HG03175 (cell line): ENCODE data around the gene ISLR.
"Not testable (repeated sequence)": the region's sequence is repeated elsewhere in the genome, so short reads cannot be mapped to it uniquely, and the experiment has no call there.

Experiments
- ATAC-seq: cut with Tn5 transposase; IDR thresholded peaks from one replicate; pipeline ENCODE4 v1.9.1; 2021; ENCODE audit warnings: mild to moderate bottlenecking, moderate library complexity; ENCODE audit not compliant: unreplicated experiment

Gene ISLR

DNA sequence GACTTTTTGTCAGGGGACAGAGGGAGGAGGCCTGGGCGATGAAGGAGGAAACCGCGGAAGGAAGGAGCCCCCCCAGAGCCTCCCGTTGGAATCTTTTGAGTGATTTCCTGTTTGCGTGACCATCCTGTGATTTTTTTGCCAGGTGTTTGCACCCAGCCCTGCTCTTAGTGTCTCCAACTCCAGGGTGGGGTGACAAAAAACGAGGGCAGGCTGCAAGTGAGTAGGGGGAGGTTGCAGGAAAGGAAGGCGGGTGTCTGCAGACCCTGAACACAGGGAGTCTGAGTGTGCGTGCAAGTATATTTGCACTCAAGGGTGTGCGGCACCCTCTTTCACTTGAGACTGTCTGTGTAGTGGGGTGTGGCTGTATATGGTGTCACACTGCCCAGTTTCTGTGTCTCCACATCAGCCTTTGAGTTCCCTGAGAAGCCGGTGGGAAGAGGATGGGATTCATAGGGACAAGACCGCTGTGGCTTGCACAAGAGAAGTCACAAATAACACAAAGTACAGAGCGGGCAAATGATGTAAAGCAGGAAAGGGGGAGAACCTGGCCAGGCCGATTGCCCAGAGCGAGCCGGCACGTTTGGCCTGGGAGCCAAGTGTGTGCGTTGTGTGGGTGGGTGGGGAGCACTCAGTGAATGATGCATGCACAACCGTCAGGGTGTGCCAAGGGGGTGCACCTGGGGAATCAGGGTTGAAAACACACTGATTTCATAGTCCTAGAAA lies 36.5 kb upstream of the ISLR start:
- ATAC-seq = no peak

DNA sequence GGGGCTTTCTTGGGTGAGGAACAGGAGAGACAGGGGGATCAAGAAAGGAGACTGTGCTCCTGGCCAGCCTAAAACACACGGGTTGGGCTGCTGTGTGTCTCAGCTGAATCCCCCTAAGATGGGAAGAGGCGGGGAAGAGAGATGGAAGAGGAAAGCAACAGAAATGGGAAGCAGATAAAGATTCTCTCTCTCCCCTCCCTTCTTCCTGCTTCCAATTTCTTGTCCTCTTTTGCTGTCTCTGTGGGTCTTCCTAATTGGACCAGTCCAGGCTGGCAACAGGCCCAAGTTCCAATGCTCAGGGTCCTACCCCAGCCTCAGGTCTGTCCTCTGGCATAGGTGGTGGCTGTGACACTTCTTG lies 36.0 kb upstream of the ISLR start:
- no peak for ATAC-seq

DNA sequence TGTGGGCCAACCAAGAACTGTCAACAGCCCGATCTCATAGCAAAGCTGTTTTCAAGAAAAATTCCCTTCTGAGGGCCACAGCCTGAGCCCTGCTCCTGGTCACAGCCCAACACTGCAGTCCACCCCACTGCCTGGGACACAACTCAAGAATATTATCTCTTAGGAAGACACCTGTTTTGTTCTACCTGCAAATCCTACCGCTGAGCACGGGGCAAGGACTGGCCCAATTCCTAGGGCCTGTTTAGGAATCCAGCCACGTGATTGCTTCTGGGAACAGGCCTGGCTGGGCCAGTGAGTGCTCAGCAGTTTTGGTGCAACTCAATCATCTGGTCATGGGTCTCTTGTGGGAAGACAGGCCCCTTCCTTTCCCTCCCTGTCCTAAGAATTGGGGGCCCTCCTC lies 34.9 kb upstream of the ISLR start:
- ATAC-seq = no peak

DNA sequence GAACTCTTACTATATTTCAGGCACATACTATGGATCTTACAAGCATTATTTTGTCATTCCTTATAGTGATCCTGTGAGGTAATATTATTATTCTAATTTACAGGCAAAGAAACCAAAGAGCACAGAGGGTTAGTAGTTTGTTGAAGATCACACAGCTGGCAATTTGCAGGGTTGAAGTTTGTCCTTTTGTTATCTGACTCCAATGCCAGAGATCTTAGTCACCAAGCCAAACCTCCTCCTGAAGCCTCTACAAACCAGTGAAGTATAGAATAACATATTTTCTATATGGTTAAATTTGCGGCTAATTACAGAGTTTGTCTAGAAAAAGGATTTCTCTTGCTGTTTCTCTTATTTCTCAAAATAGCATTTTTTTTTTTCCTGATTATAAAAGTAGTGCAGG lies 31.9 kb upstream of the ISLR start:
- no peak for ATAC-seq

DNA sequence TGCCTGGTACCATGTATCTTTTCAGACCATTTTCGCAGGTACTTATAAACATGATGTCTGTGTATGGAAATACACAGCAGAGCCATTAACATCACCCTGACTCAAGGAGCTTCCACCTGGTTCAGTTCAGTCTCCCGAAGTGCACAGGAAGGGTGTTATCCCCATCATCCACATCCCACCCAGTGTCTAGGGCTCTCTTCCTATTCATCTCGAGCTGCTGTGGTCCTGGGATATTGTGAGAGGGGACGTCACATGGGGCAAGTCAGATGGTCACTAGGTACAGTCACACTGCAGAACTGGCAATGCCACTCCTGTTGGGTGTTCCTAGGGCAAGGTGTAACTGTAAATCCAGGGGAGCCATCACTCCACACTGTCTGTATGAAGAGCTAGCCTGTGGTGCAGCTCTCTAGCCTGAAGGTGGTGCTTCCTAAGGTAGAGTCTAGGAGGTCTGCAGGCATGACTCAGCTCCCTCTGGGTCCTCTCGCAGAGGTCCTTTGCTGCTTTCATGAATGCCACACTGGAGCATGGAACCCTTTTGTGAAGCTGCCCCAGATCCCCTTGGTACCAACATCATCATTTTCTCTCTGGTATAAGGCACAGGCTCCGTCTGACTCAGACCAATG lies 29.2 kb upstream of the ISLR start:
- no peak for ATAC-seq

DNA sequence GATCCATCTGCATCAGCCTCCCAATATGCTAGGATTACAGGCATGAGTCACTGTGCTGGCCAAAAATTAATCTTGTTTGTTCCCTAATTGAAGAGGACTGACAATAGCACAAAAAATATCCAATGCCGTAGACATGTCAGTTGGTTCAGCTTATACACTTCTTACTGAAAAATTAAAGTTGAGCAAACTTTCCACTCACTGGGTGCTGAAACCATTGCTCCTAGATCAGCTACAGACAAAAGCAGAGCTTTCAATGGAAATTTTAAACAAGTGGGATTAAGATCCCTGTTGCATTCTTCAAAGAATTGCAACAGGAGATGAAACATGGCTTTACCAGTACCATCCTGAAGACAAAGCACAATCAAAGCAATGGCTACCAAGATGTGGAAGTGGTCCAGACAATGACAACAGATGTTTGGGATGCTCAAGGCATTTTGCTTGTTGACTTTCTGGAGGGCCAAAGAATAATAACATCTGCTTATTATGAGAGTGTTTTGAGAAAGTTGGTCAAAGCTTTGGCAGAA lies 27.2 kb upstream of the ISLR start:
- ATAC-seq = no peak

DNA sequence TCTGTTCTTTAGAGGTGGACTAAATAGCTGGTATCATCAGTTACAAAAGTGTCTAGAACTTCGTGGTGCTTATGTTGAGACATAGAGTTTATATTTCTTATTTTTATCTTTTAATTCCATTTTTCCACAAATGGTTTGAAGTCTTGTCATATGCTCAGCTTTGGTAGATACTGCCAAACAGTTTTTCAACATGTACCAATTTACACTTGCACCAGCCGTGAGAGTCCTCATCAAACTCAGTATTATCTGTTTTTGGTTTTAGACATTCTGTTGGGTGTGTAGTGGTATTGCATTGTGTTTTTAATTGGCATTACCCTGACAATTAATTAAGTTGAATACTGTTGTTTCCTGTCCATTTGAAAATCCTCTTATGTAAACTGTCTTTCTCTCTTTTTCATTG lies 26.5 kb upstream of the ISLR start:
- ATAC-seq = no peak

DNA sequence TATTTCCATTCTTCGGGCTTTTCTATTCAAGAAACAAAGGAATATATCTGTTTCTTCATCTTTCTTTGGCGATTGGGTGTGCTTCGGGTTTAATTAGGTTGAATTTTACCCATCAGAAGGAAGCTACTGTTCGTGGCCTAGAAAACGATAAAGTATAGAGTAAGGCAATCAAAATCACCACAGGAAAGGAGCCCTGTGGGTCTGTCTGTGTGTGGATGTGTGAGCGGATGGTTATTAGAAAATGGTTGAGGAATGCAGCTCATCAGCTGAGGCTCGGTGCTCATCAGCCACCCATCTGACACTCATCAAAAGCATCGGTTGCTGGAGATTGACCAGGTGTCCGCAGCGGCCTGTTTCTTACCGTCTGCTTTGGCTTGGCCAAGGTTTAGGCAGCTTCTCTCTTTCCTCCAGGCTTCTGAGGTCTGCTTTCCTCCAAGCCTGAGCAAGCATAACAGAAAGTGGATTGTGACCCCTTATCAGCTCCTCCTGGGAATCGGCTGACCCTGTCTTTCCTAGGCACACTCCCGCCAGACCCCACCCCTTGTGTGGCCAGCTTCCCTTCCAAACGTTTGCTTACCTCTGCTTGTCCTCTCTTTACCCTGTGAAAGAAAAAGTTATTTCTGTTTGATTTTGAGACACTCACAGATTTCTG lies 17.6 kb upstream of the ISLR start:
- no peak for ATAC-seq

DNA sequence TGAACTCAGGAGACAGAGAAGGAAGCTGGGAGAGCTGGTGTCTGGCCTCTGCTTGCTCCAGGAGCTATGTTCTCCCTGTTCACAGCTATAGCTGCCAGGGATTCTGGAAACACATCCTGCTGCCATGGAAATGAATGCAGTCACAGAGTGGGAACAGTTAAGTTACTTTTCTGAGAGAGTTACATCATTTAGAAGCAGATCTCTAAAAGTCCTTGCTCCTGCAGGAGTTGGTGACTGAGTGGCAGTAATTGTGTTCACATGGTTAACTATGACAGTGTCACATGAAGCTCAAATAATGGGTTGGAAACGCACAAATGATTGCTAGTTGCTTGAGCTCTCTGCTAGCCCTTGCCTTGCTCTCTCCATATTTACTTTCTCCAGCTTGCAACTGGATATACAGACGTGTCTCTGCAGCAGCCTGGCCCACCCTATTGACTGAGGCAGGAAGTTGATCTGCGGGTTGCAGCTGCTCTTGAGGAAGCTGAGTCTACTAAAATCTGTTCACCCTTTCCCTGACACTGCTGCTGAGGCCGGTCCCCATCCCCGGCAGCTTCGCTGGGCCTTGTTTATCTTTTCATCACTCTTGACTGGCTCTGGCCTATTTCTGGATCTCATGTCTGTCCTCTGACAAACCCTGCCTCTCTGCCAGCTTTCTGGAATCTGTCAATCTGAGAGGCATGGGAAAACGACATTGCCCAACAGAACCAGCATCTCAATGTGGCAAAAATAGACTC lies 16.7 kb upstream of the ISLR start:
- ATAC-seq = no peak

DNA sequence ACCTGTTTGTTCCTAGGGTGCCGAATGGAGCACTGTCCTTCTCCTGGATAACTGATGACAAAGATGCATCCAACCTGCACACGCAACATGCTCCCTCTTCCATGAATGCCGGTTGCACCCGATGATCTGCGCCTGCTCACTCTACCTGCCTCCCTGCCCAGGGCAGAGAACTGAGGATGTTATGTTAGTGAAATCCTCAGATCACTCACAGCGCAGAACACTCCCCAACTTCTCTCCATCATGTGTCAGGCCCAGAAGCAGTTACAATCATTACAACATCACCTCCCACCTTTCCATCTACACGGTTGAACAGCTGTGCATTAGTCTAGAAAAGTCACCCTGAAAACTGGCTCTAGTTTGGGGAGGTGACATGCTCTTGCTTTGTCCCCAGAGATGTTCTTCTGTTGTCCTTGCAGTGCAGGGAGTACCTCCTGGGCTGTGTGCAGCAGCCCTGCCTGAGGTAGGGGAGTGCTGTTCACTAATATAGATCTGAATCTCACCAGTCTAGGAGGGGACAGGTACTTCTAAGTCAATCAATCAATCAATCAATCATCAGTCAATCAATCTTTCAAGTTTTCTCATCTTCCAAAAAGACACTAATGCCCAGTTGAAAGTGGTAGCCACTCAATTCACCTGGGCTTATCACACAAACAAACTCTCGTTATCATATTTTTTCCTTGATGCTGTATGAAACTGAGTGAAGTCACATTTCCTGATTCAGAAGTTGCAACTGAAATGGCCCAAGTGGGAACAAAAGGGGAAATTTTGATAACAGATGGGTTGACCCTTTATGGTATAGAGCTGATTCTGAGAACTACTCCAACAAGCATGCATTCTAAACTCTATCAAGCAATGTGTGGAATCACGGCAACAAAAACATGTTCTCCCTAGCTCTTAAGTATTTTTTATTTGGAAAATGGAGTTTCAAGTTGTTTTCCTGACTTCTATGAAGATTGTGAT lies 15.4 kb upstream of the ISLR start:
- no peak for ATAC-seq

DNA sequence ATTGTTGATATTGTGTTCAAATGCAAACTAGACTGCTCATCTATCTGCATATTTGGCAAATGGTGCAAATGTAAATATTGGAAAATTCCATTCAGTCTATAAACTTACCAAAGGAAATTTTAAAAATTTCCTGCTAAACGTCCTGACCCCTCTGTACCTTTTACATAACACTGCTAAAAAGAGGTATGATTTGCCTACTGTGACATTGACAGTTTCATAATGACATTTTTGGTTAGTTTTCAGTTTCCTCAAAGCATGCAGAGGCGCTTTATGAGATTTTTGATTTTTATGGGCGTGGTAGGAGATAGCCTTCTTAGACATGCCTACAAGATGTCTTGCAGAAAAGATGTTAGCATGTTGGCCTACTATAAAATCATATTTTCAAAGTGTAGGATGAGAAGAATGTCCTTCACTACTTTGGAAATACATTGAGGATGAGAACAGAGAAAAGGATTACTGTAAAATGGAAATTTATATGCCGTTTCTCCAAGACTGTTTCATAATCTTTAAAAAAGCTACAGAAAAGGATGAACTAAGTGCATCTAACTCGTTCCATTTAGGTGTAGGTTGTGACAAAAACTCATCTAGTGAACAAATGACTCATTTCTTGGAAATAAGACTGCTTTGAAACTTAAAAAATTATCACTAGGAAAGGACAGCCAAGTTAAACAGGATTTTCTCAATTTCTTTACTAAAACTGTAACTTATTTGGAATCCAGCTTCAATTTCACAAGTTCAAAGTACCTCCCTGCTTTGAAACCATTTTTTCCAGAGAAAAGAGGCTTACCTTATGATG lies 14.5 kb upstream of the ISLR start:
- peak; percentile 57 for ATAC-seq

DNA sequence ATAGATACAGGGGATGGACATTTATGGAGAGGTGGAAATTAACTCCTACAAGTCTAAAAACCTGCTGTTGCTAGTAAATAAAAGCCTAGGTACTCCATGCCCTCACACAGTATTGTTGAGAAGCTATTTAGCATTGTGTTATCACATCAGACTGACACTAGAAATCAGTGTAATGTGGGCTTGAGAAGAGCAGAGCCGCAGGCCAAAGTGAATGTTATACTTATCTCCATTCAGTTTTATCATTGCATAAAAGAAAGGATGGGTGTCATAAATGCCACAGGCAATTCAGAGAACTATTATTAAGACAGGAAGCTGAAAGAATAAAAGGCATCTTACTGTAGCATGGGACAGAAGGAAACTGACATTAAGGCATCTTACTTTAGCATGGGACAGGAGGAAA lies 13.7 kb upstream of the ISLR start:
- no peak for ATAC-seq

DNA sequence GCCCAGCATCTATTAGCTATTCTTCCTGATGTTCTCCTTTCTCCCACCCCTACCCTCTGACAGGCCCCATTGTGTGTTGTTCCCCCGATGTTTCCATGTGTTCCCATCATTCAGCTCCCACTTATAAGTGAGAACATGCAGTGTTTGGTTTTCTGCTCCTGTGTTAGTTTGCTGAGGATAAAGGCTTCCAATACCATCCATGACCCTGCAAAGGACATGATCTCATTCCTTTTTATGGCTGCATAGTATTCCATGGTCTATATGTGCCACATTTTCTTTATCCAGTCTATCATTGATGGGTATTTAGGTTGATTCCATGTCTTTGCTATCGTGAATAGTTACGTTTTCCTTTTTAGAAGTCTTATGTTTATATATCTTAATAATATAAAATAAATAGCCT lies 13.1 kb upstream of the ISLR start:
- not testable (repeated sequence) for ATAC-seq

DNA sequence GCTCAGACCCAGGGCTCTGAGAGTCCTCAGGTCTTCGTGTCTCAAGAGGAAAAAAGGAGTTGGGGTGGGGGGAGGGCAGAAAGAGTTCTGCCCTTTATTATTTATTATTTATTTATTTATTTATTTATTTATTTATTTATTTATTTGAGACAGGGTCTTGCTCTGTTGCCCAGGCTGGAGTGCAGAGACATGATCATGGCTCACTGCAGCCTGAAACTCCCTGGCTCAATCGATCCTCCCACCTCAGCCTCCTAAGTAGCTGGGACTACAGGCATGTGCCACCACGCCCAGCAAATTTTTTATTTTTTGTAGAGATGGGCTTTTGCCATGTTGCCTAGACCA lies 11.3 kb upstream of the ISLR start:
- ATAC-seq = not testable (repeated sequence)

DNA sequence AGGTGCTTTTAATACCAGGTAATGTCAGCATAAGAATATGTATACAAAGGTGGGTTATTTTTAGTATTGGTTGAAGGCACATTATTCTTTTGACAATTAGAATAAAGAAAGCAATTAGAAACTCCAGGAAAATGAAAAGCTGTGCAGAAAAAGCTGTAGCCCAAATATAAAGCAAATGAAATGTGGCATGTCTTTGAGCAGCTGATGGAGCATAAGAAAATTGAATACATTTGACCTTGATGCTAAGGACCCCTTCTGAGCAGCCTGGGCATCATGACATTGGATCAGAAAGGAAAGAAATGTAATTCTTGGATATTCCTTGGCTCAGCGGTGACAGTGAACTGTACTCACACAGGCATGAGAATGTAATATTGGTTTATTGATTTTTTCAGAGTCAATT lies 8.0 kb upstream of the ISLR start:
- ATAC-seq = no peak

DNA sequence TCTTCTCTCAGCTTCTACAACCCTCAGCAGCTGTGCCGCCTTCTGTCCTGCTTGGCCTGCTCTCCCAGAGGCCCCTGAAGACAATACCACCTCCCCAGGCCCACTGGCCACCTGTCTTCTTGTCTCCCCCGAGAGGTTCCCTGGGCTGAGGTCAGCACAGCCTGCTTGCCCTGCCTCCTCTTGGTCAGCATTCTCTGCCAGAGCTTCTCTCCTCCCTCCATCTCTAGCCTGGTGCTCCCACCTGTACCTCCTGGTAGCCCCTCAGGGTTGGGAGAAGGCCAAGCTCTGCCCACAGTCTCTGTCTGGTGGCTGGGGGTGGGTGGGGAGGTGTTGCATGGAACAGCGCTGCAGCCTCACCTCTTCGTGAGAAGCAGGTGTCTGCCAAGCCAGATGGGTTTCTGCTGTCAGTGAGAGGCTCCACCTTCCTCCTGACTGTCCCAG lies 5.6 kb upstream of the ISLR start:
- no peak for ATAC-seq

DNA sequence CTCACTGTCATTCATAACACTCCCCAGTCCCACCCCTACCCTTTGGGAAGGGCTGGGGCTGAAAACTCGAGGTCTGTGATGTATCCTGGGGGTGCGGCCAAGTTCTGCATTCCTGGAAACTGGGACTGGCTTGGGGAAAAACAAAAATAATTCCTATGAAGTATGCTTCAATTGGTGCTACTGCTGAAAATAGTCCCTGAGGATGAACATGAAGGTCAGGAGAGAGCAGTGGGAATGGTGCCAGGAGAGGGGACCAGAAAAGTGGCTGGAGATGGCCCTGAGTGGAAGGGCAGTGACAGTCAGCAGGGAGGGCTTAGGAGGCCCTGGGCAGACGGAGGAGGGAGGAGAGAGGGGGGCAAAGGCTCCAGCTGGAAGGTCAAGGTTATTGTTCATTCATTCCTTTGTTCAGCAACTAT lies 4.8 kb upstream of the ISLR start:
- no peak for ATAC-seq

DNA sequence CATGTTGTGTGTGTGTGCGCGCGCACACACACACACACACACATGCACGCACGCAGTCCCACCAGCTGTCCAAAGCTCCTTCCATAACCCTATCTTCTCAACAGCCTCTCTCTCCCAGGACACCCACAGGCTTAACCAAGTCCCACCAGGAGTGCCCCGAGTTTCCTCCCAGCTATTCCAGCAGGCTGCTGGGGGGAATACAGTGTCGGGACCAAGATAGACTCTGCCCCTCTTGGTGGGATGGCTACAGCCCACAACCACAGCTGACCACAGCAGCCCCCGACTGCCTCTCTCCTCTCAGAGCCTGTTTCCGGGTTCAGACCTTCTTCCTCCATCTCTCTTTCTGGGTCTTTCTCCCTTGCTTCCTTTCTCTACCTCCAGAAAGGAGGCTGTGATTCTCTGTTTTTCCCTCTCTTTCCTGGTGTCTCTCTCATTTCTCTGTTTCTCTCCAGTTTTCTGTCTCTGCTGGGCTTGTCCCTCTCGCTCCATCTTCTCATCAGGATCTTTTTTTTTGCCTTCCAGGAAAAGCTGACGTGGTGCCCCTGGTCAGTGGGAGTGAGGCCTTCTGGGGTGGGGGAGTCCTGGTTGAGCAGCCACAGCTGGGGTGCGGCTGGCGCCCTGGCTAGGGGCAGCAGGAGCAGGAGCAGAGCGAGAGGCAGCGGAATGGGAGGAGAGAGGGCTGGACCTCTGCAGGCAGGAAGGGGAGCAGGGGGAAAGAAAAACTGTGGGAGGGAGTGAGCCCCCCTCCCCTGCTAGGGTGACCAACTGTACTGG lies 3.3 kb upstream of the ISLR start:
- ATAC-seq = no peak
